K562 (cell line): Measurements from ENCODE around the gene SHFL. TPM values are rescaled to one million over a fixed set of nuclear protein-coding genes. Genes with fewer than 3 reads are reported as not detected.

Experiments used
- ATAC-seq: fragments of 200-7000 bp; cut with Tn5 transposase; 3 replicates; pipeline ENCODE4 v1.9.1; 2020; ENCODE audit warnings: moderate library complexity
- BruUV-seq: library from RNA; stranded (reverse); fragments of 400-500 nt; replicated peaks from 2 replicates; lab custom pipeline; 2021; lab: Mats Ljungman, UMichigan
- CTCF ChIA-PET: fragments of 300-600 bp; formaldehyde crosslinking; extraction: SDS; loops from one replicate; lab custom pipeline; 2021; ENCODE audit warnings: low intra/inter-chr PET ratio; lab: Yijun Ruan, JAX
- POLR2A ChIA-PET: fragments of 300-600, 350-650 bp; sonication (Branson Sonifier 250); formaldehyde crosslinking; extraction: SDS; loops from one replicate; lab custom pipeline; 2021; ENCODE audit warnings: antibody characterized with exemption, inconsistent platforms; lab: Yijun Ruan, JAX
- DNase-seq, 4 experiments: peaks; one replicate each; pipeline versions ENCODE4 v3.0.0 to v3.0.0-alpha.2; 2011 to 2018; ENCODE audit warnings: low spot score in 3 of 4, mixed read lengths in 3 of 4; ENCODE audit errors: extremely low read depth in 1 of 4
- FAIRE-seq: peaks from 2 replicates; lab custom pipeline; 2011; peaks lifted over from hg19 to GRCh38; lab: Jason Lieb, UNC
- H2AFZ ChIP-seq: 2 replicates; pipeline ENCODE4 v1.6.0; 2011; ENCODE audit warnings: low read depth, low read length, control low read depth, inconsistent platforms
- H3K27ac ChIP-seq: fragments of 200-600 bp; 3 replicates; pipeline ENCODE4 v1.8.0; 2011; ENCODE audit warnings: low read depth, mild to moderate bottlenecking, control low read depth, inconsistent platforms, low read length, moderate library complexity, mixed read lengths; ENCODE audit errors: extremely low read depth
- H3K27me3 ChIP-seq, 2 experiments: fragments of 300-600 bp in 1 of 2; 2 replicates in 1 of 2; 3 replicates in 1 of 2; pipeline versions ENCODE4 v1.6.0 to v1.8.0; 2011; ENCODE audit warnings: inconsistent platforms in 2 of 2, low read length in 2 of 2, mild to moderate bottlenecking in 1 of 2, mixed read lengths in 1 of 2, moderate library complexity in 1 of 2; ENCODE audit not compliant: control insufficient read depth in 2 of 2, insufficient read depth in 2 of 2
- H3K36me3 ChIP-seq: fragments of 300-600 bp; 3 replicates; pipeline ENCODE4 v1.8.0; 2011; ENCODE audit warnings: mild to moderate bottlenecking, low read length, inconsistent platforms; ENCODE audit not compliant: control insufficient read depth, insufficient read depth
- H3K4me1 ChIP-seq, 2 experiments: fragments of 200-600 bp in 1 of 2; replicated peaks in 1 of 2; 2 replicates in 1 of 2; 3 replicates in 1 of 2; pipeline versions ENCODE4 v1.5.1 to v1.8.0; 2011; ENCODE audit warnings: inconsistent platforms in 2 of 2, low read length in 2 of 2, mild to moderate bottlenecking in 1 of 2, mixed read lengths in 1 of 2, moderate library complexity in 1 of 2; ENCODE audit not compliant: control insufficient read depth in 2 of 2, insufficient read depth in 2 of 2
- H3K4me2 ChIP-seq: 2 replicates; pipeline ENCODE4 v1.6.1; 2011; ENCODE audit warnings: low read length, control low read depth, inconsistent platforms, mixed read lengths; ENCODE audit not compliant: insufficient read depth
- H3K4me3 ChIP-seq: fragments of 200-600 bp; sonication (generic), shearing (Covaris generic); 2 replicates; pipeline ENCODE4 v1.5.1; 2016; ENCODE audit warnings: control low read depth, inconsistent platforms
- H3K79me2 ChIP-seq: fragments of 200-600 bp; 3 replicates; pipeline ENCODE4 v1.8.0; 2011; ENCODE audit warnings: low read length, inconsistent platforms; ENCODE audit not compliant: control insufficient read depth, insufficient read depth
- H3K9ac ChIP-seq, 2 experiments: 2 replicates each; pipeline versions ENCODE4 v1.6.0 to v1.6.1; 2011; ENCODE audit warnings: low read depth in 2 of 2, low read length in 2 of 2, control low read depth in 1 of 2, inconsistent platforms in 1 of 2, mild to moderate bottlenecking in 1 of 2, mixed read lengths in 1 of 2; ENCODE audit not compliant: insufficient read depth in 1 of 2
- H3K9me1 ChIP-seq: one replicate; pipeline ENCODE4 v1.6.0; 2011; ENCODE audit warnings: inconsistent platforms, mild to moderate bottlenecking, low read length, moderate library complexity; ENCODE audit not compliant: control insufficient read depth, insufficient read depth
- H3K9me3 ChIP-seq: replicated peaks from 2 replicates; pipeline ENCODE4 v1.5.1; 2011; ENCODE audit warnings: low read depth, low read length, inconsistent platforms; ENCODE audit not compliant: control insufficient read depth, insufficient read depth
- H4K20me1 ChIP-seq: replicated peaks from 2 replicates; pipeline ENCODE4 v1.6.1; 2011; ENCODE audit warnings: low read length, inconsistent platforms, mixed read lengths; ENCODE audit not compliant: control insufficient read depth, insufficient read depth
- ATF6 ChIP-seq: sonication (generic); formaldehyde crosslinking; IDR thresholded peaks from 2 replicates; pipeline ENCODE4 v1.4.0; 2020; ENCODE audit warnings: mild to moderate bottlenecking, missing genetic modification reagents
- ELF2 ChIP-seq: fragments of 250-450 bp; sonication (Bioruptor Pico); IDR thresholded peaks from 2 replicates; pipeline ENCODE4 v1.5.0; 2021; ENCODE audit warnings: mild to moderate bottlenecking
- GABPB2 ChIP-seq: fragments of 250-450 bp; sonication (Bioruptor Pico); conservative IDR thresholded peaks from 2 replicates; pipeline ENCODE4 v1.5.1; 2021; ENCODE audit warnings: mild to moderate bottlenecking
- HMG20B ChIP-seq: fragments of 250-450 bp; sonication (Bioruptor Pico); IDR thresholded peaks from 2 replicates; pipeline ENCODE4 v1.5.0; 2021; ENCODE audit warnings: mild to moderate bottlenecking
- NR2F6 ChIP-seq: fragments of 450-650 bp; formaldehyde crosslinking; IDR thresholded peaks from 2 replicates; pipeline ENCODE4 v1.4.0; 2020; ENCODE audit warnings: mild to moderate bottlenecking
- ZBTB11 ChIP-seq, 3 experiments: fragments of 200-800 bp in 1 of 3; fragments of 250-450 bp in 1 of 3; fragments of 450-650 bp in 1 of 3; sonication (Bioruptor Pico) in 1 of 3; sonication (Bioruptor generic) in 1 of 3; formaldehyde crosslinking in 1 of 3; IDR thresholded peaks; 2 replicates each; pipeline versions ENCODE4 v1.6.1 to v1.8.0; 2016 to 2022; ENCODE audit warnings: mild to moderate bottlenecking in 2 of 3, missing genetic modification characterization in 2 of 3, missing compliant biosample characterization in 1 of 3, moderate library complexity in 1 of 3
- ZBTB49 ChIP-seq: sonication (generic); formaldehyde crosslinking; IDR thresholded peaks from 2 replicates; pipeline ENCODE4 v1.8.0; 2022; ENCODE audit warnings: missing genetic modification reagents, mild to moderate bottlenecking, borderline replicate concordance
- ZBTB5 ChIP-seq: fragments of 450-650 bp; IDR thresholded peaks from 2 replicates; pipeline ENCODE4 v1.6.1; 2017; ENCODE audit warnings: antibody characterized with exemption
- ZNF23 ChIP-seq: fragments of 250-450 bp; sonication (Bioruptor Pico); IDR thresholded peaks from 2 replicates; pipeline ENCODE4 v1.4.0; 2020; ENCODE audit warnings: mild to moderate bottlenecking
- WGBS: fragments of 100-300 bp; shearing (Covaris generic); methylation state at CpG from one replicate; pipeline ENCODE4 v1.1.6; 2016; ENCODE audit warnings: low coverage, mixed read lengths; ENCODE audit not compliant: insufficient coverage; ENCODE audit errors: missing lambda C conversion rate; 5-methylcytosine and 5-hydroxymethylcytosine counted together
- in situ Hi-C: fragments of 300-500 bp; cut with MboI; formaldehyde crosslinking; loops from 4 replicates; pipeline ENCODE4 v1.15.0; 2018; ENCODE audit warnings: inconsistent platforms, mixed read lengths
- intact Hi-C: fragments of 100-400 bp; cut with micrococcal nuclease; formaldehyde crosslinking; loops from 2 replicates; pipeline ENCODE4 v1.14.2; 2022
- polyA plus RNA-seq, 8 experiments: library from polyadenylated mRNA; depleted of rRNA in 4 of 8; stranded (reverse) in 5 of 8; unstranded in 3 of 8; fragments of >200 nt; fragmentation: Nextera tagmentation in 2 of 8; fragmentation: Illumina TruSeq in 1 of 8; extraction: Ambion mirVana in 2 of 8; extraction: Trizol in 1 of 8; gene quantifications; 2 replicates each; pipeline versions ENCODE4 v1.2.1 to v1.2.3, GENCODE V29; 2011 to 2014; ENCODE audit warnings: inconsistent platforms in 1 of 8, missing spikeins in 1 of 8
- total RNA-seq, 7 experiments: library from RNA; depleted of rRNA in 6 of 7; stranded (reverse); fragments of >200 nt in 6 of 7; fragmentation: Illumina TruSeq in 2 of 7; extraction: Trizol in 2 of 7; gene quantifications; 2 replicates each; pipeline versions ENCODE4 v1.2.1 to v1.2.3, GENCODE V29; 2011 to 2021; ENCODE audit warnings: low replicate concordance in 1 of 7
- TF ChIP-seq, protein P1 (sequence below): sonication (generic); formaldehyde crosslinking; IDR thresholded peaks from 2 replicates; pipeline ENCODE4 v1.8.0; 2023; ENCODE audit warnings: mild to moderate bottlenecking, missing genetic modification reagents

Gene SHFL
- total and polyA plus RNA-seq, 9 of the 15 experiments (the other 6 are each of a cell fraction or from before 2014, with no cell fraction given) = 1.5 to 25.7 (median 13.0) TPM

- peak in 1 of 4 experiments; percentile 8 for DNase-seq
- no TSS peak for BruUV-seq
- CTCF ChIA-PET = no interaction called here
- Histone ChIP-seq H2AFZ (no peak overlapping the region), H3K79me2 (peaks cover 37% of the 10 kb centered on the region), H3K4me3 (no peak overlapping the region), H3K4me1 (peaks cover 17 to 78% of the 10 kb centered on the region in 2 experiments), H3K9me3 (no peaks in the 10 kb centered on the region), H3K9me1 (no peaks in the 10 kb centered on the region), H3K9ac (peak overlapping the region in 1 of 2 experiments; percentile 57; a peak in 2 of 4 replicates), H3K36me3 (peaks cover 50% of the 10 kb centered on the region), H3K27me3 (no peaks in the 10 kb centered on the region), H3K4me2 (no peak overlapping the region), H4K20me1 (no peaks in the 10 kb centered on the region; the same call in 1 of the 2 replicates), H3K27ac (no peak overlapping the region)
- 88% methylated on average over 9 of the region's 14 CpGs for WGBS
- in situ Hi-C loops (no loop called here), intact Hi-C loops (no loop called here)
- ATAC-seq = no peak
- POLR2A ChIA-PET = interaction anchor here (0.5 to 3.9 kb wide), 5 partner anchors 7 to 995 kb away, joined by 4 to 49 read pairs (median 5); partner anchors contain the start of gene EIF3G
- FAIRE-seq = no peak
- TF ChIP-seq GABPB2 (CRISPR knock-in tag) = no peak
- no peak for TF ChIP-seq HMG20B
- no peak for TF ChIP-seq ZBTB49 (CRISPR knock-in tag)
- no peak for TF ChIP-seq ATF6 (CRISPR knock-in tag)
- no peak for TF ChIP-seq ZNF23 (CRISPR knock-in tag)
- no peak for TF ChIP-seq ZBTB5
- TF ChIP-seq ELF2 = no peak
- no peak for TF ChIP-seq NR2F6 (CRISPR knock-in tag)
- TF ChIP-seq ZBTB11 (CRISPR knock-in tag; IDR thresholded peaks at IDR 0.05) = no peak
- TF ChIP-seq, protein P1, sequence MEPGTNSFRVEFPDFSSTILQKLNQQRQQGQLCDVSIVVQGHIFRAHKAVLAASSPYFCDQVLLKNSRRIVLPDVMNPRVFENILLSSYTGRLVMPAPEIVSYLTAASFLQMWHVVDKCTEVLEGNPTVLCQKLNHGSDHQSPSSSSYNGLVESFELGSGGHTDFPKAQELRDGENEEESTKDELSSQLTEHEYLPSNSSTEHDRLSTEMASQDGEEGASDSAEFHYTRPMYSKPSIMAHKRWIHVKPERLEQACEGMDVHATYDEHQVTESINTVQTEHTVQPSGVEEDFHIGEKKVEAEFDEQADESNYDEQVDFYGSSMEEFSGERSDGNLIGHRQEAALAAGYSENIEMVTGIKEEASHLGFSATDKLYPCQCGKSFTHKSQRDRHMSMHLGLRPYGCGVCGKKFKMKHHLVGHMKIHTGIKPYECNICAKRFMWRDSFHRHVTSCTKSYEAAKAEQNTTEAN = no peak
Measured at GRCh38 chr19:10109528-10109927, 23.4 kb downstream of the SHFL start.
